ENCODE results near the gene MARK1.

DNA sequence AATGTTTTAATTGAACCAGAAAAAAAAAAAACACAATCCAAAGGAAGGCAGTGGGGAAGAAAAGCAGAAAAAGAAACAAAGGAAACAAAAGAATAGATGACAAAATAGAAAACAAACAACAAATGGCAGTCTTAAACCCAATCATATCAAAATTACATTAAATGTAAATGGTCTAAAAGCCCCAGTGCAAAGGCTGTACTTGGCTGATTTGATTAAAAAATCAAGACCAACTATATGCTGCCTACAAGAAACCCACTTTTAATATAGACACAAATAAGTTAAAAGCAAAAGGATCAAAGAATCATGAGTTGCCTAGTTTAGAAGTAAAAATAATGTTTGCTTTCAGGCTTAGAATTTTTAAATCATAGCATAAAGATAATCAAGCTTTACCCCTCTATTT is 142.4 kb downstream of the MARK1 start:
- TF ChIP-seq CTCF (IDR thresholded peaks at IDR 0.05) (no peak), POLR2A (IDR thresholded peaks at IDR 0.05) (no peak)

Data from esophagus squamous epithelium (tissue), 4 donors.